GM18519 (cell line): ENCODE data around the gene ADIPOQ.
"Not testable (repeated sequence)": the region's sequence is repeated elsewhere in the genome, so short reads cannot be mapped to it uniquely, and the experiment has no call there.

Source experiments
- ATAC-seq: cut with Tn5 transposase; IDR thresholded peaks from one replicate; pipeline ENCODE4 v1.9.1; 2021; ENCODE audit warnings: mild to moderate bottlenecking, moderate library complexity; ENCODE audit not compliant: unreplicated experiment, low FRiP score

ADIPOQ gene

DNA sequence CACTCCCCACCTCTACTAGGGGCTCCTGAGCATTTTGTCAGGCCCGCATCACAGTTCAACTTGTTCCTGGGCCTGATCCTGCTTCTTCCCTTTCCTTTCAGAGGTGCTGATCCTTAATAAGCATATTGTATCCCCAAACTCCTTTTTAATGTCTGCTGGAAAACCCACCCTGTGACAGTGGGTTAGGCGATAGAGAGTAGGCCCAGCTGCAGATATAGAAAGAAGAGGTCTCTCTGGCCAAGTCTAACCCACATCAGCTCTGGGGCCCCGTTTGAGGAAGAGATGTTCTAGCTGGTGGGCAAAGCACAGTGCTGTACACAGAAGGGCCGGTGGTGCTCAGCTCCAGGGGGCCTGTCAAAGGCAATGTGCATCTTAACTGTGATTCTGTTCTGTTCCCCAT, 53.5 kb downstream of the ADIPOQ start:
- no peak for ATAC-seq

DNA sequence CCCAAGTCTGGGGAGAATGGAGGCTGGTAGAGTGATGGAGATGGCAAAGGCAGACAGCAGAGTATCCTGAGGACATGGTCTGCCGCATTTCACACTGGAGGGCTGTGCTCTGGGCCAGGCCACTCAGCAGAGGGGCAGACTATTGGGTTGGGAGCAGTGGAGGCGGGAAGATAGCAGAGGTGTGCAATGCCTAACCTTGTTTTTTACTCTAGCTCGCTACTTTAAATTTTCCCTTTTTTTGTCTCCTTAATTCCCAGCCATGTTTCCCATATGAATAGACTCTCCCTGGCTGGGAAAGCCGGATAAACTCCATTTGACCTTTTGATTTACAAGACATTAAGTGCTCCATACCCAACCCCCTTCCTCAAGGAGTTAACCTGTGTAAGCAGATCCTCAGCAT, 54.4 kb downstream of the ADIPOQ start:
- no peak for ATAC-seq

DNA sequence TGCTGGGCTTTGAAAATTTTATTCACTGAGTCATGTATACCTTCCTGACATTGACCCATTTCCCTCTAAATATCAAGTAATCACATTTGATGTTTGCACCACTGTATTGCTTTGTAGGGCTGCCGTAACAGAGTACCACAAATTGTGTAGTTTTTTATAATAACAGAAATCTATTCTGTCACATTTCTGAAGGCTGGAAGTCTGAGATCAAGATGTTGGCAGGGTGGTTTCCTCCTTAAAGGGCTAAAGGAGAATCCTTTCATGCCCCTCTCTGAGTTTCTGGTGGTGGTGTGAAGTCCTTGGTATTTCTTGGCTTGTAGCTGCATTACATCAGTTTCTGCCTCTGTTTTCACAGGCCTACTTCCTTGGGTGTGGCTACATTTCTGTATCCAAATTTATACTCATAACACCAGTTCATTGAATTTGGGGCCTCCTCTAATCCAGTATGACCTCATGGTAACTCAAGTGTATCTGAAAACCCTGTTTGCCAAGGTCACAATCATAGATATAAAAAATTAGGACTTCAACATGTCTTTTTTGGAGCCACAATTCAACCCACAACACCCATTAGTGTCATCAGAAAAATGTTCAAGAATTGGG, 58.7 kb downstream of the ADIPOQ start:
- ATAC-seq = no peak

DNA sequence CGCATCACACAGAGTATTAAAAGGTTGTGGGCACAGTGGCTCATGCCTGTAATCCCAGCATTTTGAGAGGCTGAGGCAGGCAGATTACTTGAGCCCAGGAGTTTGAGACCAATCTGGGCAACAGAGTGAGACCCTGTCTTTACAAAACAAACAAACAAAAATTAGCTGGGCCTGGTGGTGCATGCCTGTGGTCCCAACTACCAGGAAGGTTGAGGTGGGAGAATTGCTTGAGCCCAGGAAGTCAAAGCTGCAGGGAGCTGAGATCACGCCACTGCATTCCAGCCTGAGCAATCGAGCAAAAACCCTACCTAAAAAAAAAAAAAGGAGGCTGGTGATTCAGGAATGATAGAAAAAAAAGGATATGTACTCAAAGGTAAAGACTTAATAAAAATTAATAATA, 59.6 kb downstream of the ADIPOQ start:
- no peak for ATAC-seq

DNA sequence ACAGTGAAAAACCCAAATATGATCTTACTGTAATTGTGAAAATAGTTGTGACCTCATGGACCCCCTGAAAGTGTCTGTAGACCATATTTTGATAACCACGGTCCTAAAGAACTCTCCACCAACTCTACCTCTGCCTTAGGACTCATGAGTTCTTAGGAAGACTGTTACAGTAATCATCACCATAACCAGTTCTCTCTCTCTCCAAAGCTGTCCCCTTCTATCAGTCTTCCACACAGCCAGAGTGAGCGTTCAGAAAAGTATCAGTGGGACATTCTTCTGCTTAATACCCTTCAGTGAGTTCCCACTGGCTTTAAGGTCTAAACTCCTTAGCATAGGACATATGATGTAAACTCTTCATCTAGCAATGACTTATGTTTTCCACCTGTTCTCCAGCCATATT, 60.2 kb downstream of the ADIPOQ start:
- ATAC-seq = no peak

DNA sequence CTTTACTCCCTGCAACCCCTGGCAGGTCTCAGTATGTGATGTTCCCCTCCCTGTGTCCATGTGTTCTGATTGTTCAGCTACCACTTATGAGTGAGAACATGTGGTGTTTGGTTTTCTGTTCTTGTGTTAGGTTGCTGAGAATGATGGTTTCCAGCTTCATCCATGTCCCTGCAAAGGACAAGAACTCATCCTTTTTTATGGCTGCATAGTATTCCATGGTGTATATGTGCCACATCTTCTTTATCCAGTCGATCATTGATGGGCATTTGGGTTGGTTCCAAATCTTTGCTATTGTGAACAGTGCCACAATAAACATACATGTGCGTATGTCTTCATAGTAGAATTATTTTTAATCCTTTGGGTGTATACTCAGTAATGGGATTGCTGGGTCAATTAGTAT, 61.2 kb downstream of the ADIPOQ start:
- not testable (repeated sequence) for ATAC-seq

DNA sequence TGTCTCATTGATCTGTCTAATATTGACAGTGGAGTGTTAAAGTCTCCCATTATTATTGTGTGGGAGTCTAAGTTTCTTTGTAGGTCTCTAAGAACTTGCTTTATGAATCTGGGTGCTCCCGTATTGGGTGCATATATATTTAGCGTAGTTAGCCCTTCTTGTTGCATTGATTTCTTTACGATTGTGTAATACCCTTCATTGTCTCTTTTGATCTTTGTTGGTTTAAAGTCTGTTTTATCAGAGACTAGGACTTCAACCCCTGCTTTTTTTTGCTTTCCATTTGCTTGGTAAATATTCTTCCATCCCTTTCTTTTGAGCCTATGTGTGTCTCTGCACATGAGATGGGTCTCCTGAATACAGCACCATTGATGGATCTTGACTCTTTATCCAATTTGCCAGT, 64.6 kb downstream of the ADIPOQ start:
- ATAC-seq = not testable (repeated sequence)
